ENCODE measurements around the gene ENOX1. TPM values are rescaled to one million over a fixed set of nuclear protein-coding genes. Genes with fewer than 3 reads are reported as not detected.
"Not testable (repeated sequence)": the region's sequence is repeated elsewhere in the genome, so short reads cannot be mapped to it uniquely, and the experiment has no call there.

The ENOX1 gene
- total RNA-seq, 1 donor from 2014 or later, result 0.14 TPM

- H3K9me3 Mint-ChIP-seq, result no peaks in the 10 kb centered on the region
- peaks cover 2% of the 10 kb centered on the region for H3K4me1 Mint-ChIP-seq
Measured at GRCh38 chr13:43357564-43357963, 429.2 kb downstream of the ENOX1 start.

GRCh38 chr13:43356567-43356966 lies 430.2 kb downstream of the ENOX1 start:
- intact Hi-C loops (cut with micrococcal nuclease), result no loop called here
- H3K4me3 Mint-ChIP-seq, result no peak overlapping the region
- H3K27me3 Mint-ChIP-seq, result peaks cover 2% of the 10 kb centered on the region
- no peak overlapping the region for H3K27ac Mint-ChIP-seq
- H3K9me3 Mint-ChIP-seq, result no peaks in the 10 kb centered on the region
- no peak for DNase-seq
- peaks cover 2% of the 10 kb centered on the region for H3K4me1 Mint-ChIP-seq
- no peaks in the 10 kb centered on the region for H3K36me3 Mint-ChIP-seq (ENCODE audit: low read depth)

More at GRCh38 chr13:43357564-43357963, 429.2 kb downstream of the ENOX1 start:
- intact Hi-C loops (cut with micrococcal nuclease), result no loop called here
- DNase-seq, result no peak
- Mint-ChIP-seq H3K36me3 (ENCODE audit: low read depth) (no peaks in the 10 kb centered on the region), H3K27ac (no peak overlapping the region), H3K27me3 (peaks cover 2% of the 10 kb centered on the region), H3K4me3 (no peak overlapping the region)

- Mint-ChIP-seq H3K4me3 (no peak overlapping the region), H3K4me1 (peaks cover 2% of the 10 kb centered on the region), H3K27ac (no peak overlapping the region), H3K36me3 (ENCODE audit: low read depth) (no peaks in the 10 kb centered on the region), H3K27me3 (peaks cover 2% of the 10 kb centered on the region), H3K9me3 (no peaks in the 10 kb centered on the region)
- intact Hi-C loops (cut with micrococcal nuclease), result no loop called here
- no peak for DNase-seq
Measured at GRCh38 chr13:43355774-43356173, 431.0 kb downstream of the ENOX1 start.

GRCh38 chr13:43354153-43354945 lies 432.4 kb downstream of the ENOX1 start:
- H3K27me3 Mint-ChIP-seq, result peaks cover 2% of the 10 kb centered on the region
- intact Hi-C loops (cut with micrococcal nuclease), result no loop called here
- H3K36me3 Mint-ChIP-seq (ENCODE audit: low read depth), result no peaks in the 10 kb centered on the region
- H3K27ac Mint-ChIP-seq, result no peak overlapping the region
- peaks cover 2% of the 10 kb centered on the region for H3K4me1 Mint-ChIP-seq
- no peak overlapping the region for H3K4me3 Mint-ChIP-seq
- no peak for DNase-seq
- H3K9me3 Mint-ChIP-seq, result no peaks in the 10 kb centered on the region

GRCh38 chr13:43353631-43354030 lies 433.1 kb downstream of the ENOX1 start:
- DNase-seq, result no peak
- H3K9me3 Mint-ChIP-seq, result no peaks in the 10 kb centered on the region
- peaks cover 2% of the 10 kb centered on the region for H3K27me3 Mint-ChIP-seq
- no peak overlapping the region for H3K4me3 Mint-ChIP-seq
- peaks cover 2% of the 10 kb centered on the region for H3K4me1 Mint-ChIP-seq
- no peaks in the 10 kb centered on the region for H3K36me3 Mint-ChIP-seq (ENCODE audit: low read depth)
- intact Hi-C loops (cut with micrococcal nuclease), result no loop called here
- no peak overlapping the region for H3K27ac Mint-ChIP-seq

- H3K4me1 Mint-ChIP-seq; H3K27ac Mint-ChIP-seq; H3K36me3 Mint-ChIP-seq (ENCODE audit: low read depth); DNase-seq; H3K9me3 Mint-ChIP-seq; intact Hi-C loops (cut with micrococcal nuclease); H3K4me3 Mint-ChIP-seq: not testable (repeated sequence)
- peaks cover 10% of the 10 kb centered on the region for H3K27me3 Mint-ChIP-seq
Measured at GRCh38 chr13:43351612-43352011, 435.2 kb downstream of the ENOX1 start.

GRCh38 chr13:43348397-43348796 lies 438.4 kb downstream of the ENOX1 start:
- Mint-ChIP-seq H3K36me3 (ENCODE audit: low read depth) (no peaks in the 10 kb centered on the region), H3K27me3 (peaks cover 25% of the 10 kb centered on the region), H3K9me3 (no peaks in the 10 kb centered on the region), H3K4me1 (no peaks in the 10 kb centered on the region), H3K4me3 (no peak overlapping the region), H3K27ac (no peak overlapping the region)
- DNase-seq, result no peak
- intact Hi-C loops (cut with micrococcal nuclease), result no loop called here

GRCh38 chr13:43347877-43348276 lies 438.9 kb downstream of the ENOX1 start:
- Mint-ChIP-seq H3K27me3 (peaks cover 28% of the 10 kb centered on the region), H3K9me3 (no peaks in the 10 kb centered on the region), H3K36me3 (ENCODE audit: low read depth) (no peaks in the 10 kb centered on the region), H3K4me3 (no peak overlapping the region), H3K27ac (no peak overlapping the region), H3K4me1 (no peaks in the 10 kb centered on the region)
- no peak for DNase-seq
- intact Hi-C loops (cut with micrococcal nuclease), result no loop called here

- no peaks in the 10 kb centered on the region for H3K36me3 Mint-ChIP-seq (ENCODE audit: low read depth)
- H3K27me3 Mint-ChIP-seq, result peaks cover 29% of the 10 kb centered on the region
Measured at GRCh38 chr13:43346427-43346826, 440.3 kb downstream of the ENOX1 start.

GRCh38 chr13:43343645-43344044 lies 443.1 kb downstream of the ENOX1 start:
- DNase-seq, result no peak
- Mint-ChIP-seq H3K27me3 (peaks cover 35% of the 10 kb centered on the region), H3K36me3 (ENCODE audit: low read depth) (no peaks in the 10 kb centered on the region), H3K9me3 (no peaks in the 10 kb centered on the region), H3K27ac (no peak overlapping the region), H3K4me3 (no peak overlapping the region), H3K4me1 (no peaks in the 10 kb centered on the region)
- intact Hi-C loops (cut with micrococcal nuclease), result no loop called here

More at GRCh38 chr13:43346427-43346826, 440.3 kb downstream of the ENOX1 start:
- Mint-ChIP-seq H3K4me1 (no peaks in the 10 kb centered on the region), H3K4me3 (no peak overlapping the region), H3K9me3 (no peaks in the 10 kb centered on the region), H3K27ac (no peak overlapping the region)
- intact Hi-C loops (cut with micrococcal nuclease), result no loop called here
- no peak for DNase-seq

GRCh38 chr13:43339805-43340550 lies 446.8 kb downstream of the ENOX1 start:
- no peak for DNase-seq
- intact Hi-C loops (cut with micrococcal nuclease), result no loop called here
- H3K4me3 Mint-ChIP-seq, result no peak overlapping the region
- no peaks in the 10 kb centered on the region for H3K9me3 Mint-ChIP-seq
- H3K27me3 Mint-ChIP-seq, result peaks cover 21% of the 10 kb centered on the region
- no peaks in the 10 kb centered on the region for H3K4me1 Mint-ChIP-seq
- H3K27ac Mint-ChIP-seq, result no peak overlapping the region
- H3K36me3 Mint-ChIP-seq (ENCODE audit: low read depth), result no peaks in the 10 kb centered on the region

- H3K9me3 Mint-ChIP-seq, result no peaks in the 10 kb centered on the region
- H3K4me1 Mint-ChIP-seq, result no peaks in the 10 kb centered on the region
- DNase-seq, result no peak
- H3K27ac Mint-ChIP-seq, result no peak overlapping the region
- H3K36me3 Mint-ChIP-seq (ENCODE audit: low read depth), result no peaks in the 10 kb centered on the region
- peaks cover 17% of the 10 kb centered on the region for H3K27me3 Mint-ChIP-seq
- H3K4me3 Mint-ChIP-seq, result no peak overlapping the region
- intact Hi-C loops (cut with micrococcal nuclease), result no loop called here
Measured at GRCh38 chr13:43339145-43339804, 447.5 kb downstream of the ENOX1 start.

- peaks cover 12% of the 10 kb centered on the region for H3K27me3 Mint-ChIP-seq
- no peaks in the 10 kb centered on the region for H3K9me3 Mint-ChIP-seq
- no peak overlapping the region for H3K27ac Mint-ChIP-seq
- H3K4me1 Mint-ChIP-seq, result no peaks in the 10 kb centered on the region
- intact Hi-C loops (cut with micrococcal nuclease), result no loop called here
- no peak for DNase-seq
- no peaks in the 10 kb centered on the region for H3K36me3 Mint-ChIP-seq (ENCODE audit: low read depth)
- H3K4me3 Mint-ChIP-seq, result no peak overlapping the region
Measured at GRCh38 chr13:43335764-43336163, 451.0 kb downstream of the ENOX1 start.

- Mint-ChIP-seq H3K9me3 (no peaks in the 10 kb centered on the region), H3K36me3 (ENCODE audit: low read depth) (no peaks in the 10 kb centered on the region), H3K27me3 (peaks cover 9% of the 10 kb centered on the region), H3K27ac (no peak overlapping the region), H3K4me3 (no peak overlapping the region), H3K4me1 (no peaks in the 10 kb centered on the region)
- intact Hi-C loops (cut with micrococcal nuclease), result no loop called here
- no peak for DNase-seq
Measured at GRCh38 chr13:43333176-43333575, 453.6 kb downstream of the ENOX1 start.

All from activated CD4-positive, alpha-beta T cell treated with anti-CD3 and anti-CD28 coated beads, Interleukin-2, amount 10 ng/mL, durations not matched to agents 24 days and 14 days (primary cell).